Mesenchymal stem cell (in vitro differentiated cells and primary cell): ENCODE results near the gene OVCA2.

Source experiments
- DNase-seq: peaks from one replicate; pipeline ENCODE4 v3.0.0-alpha.2; 2013
- H2AFZ ChIP-seq: one replicate; pipeline ENCODE4 v1.6.1; 2013; ENCODE audit warnings: low read depth, mild to moderate bottlenecking, control low read depth, inconsistent platforms, low read length, moderate library complexity
- H2AK5ac ChIP-seq: 2 replicates; pipeline ENCODE4 v1.6.1; 2013; ENCODE audit warnings: low read length, moderate library complexity, mild to moderate bottlenecking, inconsistent platforms; ENCODE audit not compliant: severe bottlenecking
- H2BK120ac ChIP-seq: one replicate; pipeline ENCODE4 v1.6.1; 2013; ENCODE audit warnings: low read depth, mild to moderate bottlenecking, inconsistent platforms, low read length, moderate library complexity
- H2BK12ac ChIP-seq, 2 experiments: one replicate each; pipeline ENCODE4 v1.6.1; 2013; ENCODE audit warnings: inconsistent platforms in 2 of 2, low read length in 2 of 2, mild to moderate bottlenecking in 2 of 2, moderate library complexity in 2 of 2, control low read depth in 1 of 2
- H2BK15ac ChIP-seq: one replicate; pipeline ENCODE4 v1.6.1; 2013; ENCODE audit warnings: mild to moderate bottlenecking, low read depth, inconsistent platforms; ENCODE audit not compliant: poor library complexity, severe bottlenecking
- H2BK5ac ChIP-seq: 2 replicates; pipeline ENCODE4 v1.6.1; 2013; ENCODE audit warnings: low read depth, mild to moderate bottlenecking, low read length, control low read depth, inconsistent platforms; ENCODE audit not compliant: poor library complexity, severe bottlenecking
- H3K14ac ChIP-seq, 2 experiments: one replicate each; pipeline ENCODE4 v1.6.1; 2013; ENCODE audit warnings: inconsistent platforms in 2 of 2, low read length in 2 of 2, control low read depth in 1 of 2, mild to moderate bottlenecking in 1 of 2, moderate library complexity in 1 of 2
- H3K18ac ChIP-seq, 2 experiments: one replicate each; pipeline ENCODE4 v1.6.1; 2013; ENCODE audit warnings: inconsistent platforms in 2 of 2, low read length in 2 of 2, control low read depth in 1 of 2, low read depth in 1 of 2, mild to moderate bottlenecking in 1 of 2
- H3K23ac ChIP-seq, 2 experiments: one replicate each; pipeline ENCODE4 v1.6.1; 2013; ENCODE audit warnings: inconsistent platforms in 2 of 2, low read length in 2 of 2, mild to moderate bottlenecking in 2 of 2, moderate library complexity in 2 of 2, control low read depth in 1 of 2
- H3K27ac ChIP-seq: 2 replicates; pipeline ENCODE4 v1.5.1; 2013; ENCODE audit warnings: mild to moderate bottlenecking, moderate library complexity, low read length, control low read depth, inconsistent platforms; ENCODE audit not compliant: poor library complexity, severe bottlenecking
- H3K27me3 ChIP-seq, 2 experiments: 2 replicates each; pipeline versions ENCODE4 v1.6.1 to v1.7.0; 2013; ENCODE audit warnings: low read length in 2 of 2, mild to moderate bottlenecking in 2 of 2, moderate library complexity in 2 of 2, control low read depth in 1 of 2, inconsistent platforms in 1 of 2; ENCODE audit not compliant: control insufficient read depth in 1 of 2, insufficient read depth in 1 of 2
- H3K36me3 ChIP-seq, 2 experiments: 2 replicates each; pipeline versions ENCODE4 v1.6.1 to v1.7.0; 2013; ENCODE audit warnings: low read length in 2 of 2, control low read depth in 1 of 2, inconsistent platforms in 1 of 2, low read depth in 1 of 2, mild to moderate bottlenecking in 1 of 2; ENCODE audit not compliant: insufficient read depth in 2 of 2, control insufficient read depth in 1 of 2
- H3K4ac ChIP-seq, 2 experiments: one replicate each; pipeline ENCODE4 v1.6.1; 2013; ENCODE audit warnings: inconsistent platforms in 2 of 2, low read length in 2 of 2, mild to moderate bottlenecking in 2 of 2, moderate library complexity in 2 of 2, control low read depth in 1 of 2, low read depth in 1 of 2
- H3K4me1 ChIP-seq: 2 replicates; pipeline ENCODE4 v1.6.1; 2013; ENCODE audit warnings: low read depth, low read length, control low read depth; ENCODE audit not compliant: control insufficient read depth, insufficient read depth
- H3K4me2 ChIP-seq: 2 replicates; pipeline ENCODE4 v1.6.1; 2013; ENCODE audit warnings: low read length, mild to moderate bottlenecking, inconsistent platforms; ENCODE audit not compliant: poor library complexity, severe bottlenecking
- H3K4me3 ChIP-seq, 2 experiments: 2 replicates each; pipeline versions ENCODE4 v1.5.1 to v1.7.0; 2013; ENCODE audit warnings: low read length in 2 of 2, mild to moderate bottlenecking in 2 of 2, control low read depth in 1 of 2, low read depth in 1 of 2; ENCODE audit not compliant: insufficient read depth in 1 of 2
- H3K79me1 ChIP-seq: replicated peaks from 2 replicates; pipeline ENCODE4 v1.6.1; 2013; ENCODE audit warnings: mild to moderate bottlenecking, control low read depth, low read length, inconsistent platforms; ENCODE audit not compliant: poor library complexity, severe bottlenecking
- H3K9ac ChIP-seq: 2 replicates; pipeline ENCODE4 v1.7.0; 2013; ENCODE audit warnings: mild to moderate bottlenecking, low read length, moderate library complexity
- H3K9me3 ChIP-seq: 2 replicates; pipeline ENCODE4 v1.7.0; 2013; ENCODE audit warnings: mild to moderate bottlenecking, low read length; ENCODE audit not compliant: control insufficient read depth
- H4K8ac ChIP-seq: one replicate; pipeline ENCODE4 v1.6.1; 2013; ENCODE audit warnings: inconsistent platforms, mild to moderate bottlenecking, low read length, moderate library complexity
- H4K91ac ChIP-seq: one replicate; pipeline ENCODE4 v1.6.1; 2013; ENCODE audit warnings: mild to moderate bottlenecking, low read length, inconsistent platforms
- WGBS: methylation state at CpG from one replicate; pipeline ENCODE4 v1.1.7; 2013; ENCODE audit warnings: mixed read lengths; 5-methylcytosine and 5-hydroxymethylcytosine counted together

OVCA2 gene

GRCh38 chr17:2056206-2057174, 14.7 kb downstream of the OVCA2 start:
- H2BK15ac ChIP-seq = peak overlapping the region; percentile 40
- H2BK120ac ChIP-seq = peak overlapping the region; percentile 99
- peak overlapping the region; percentile 4 to 26 for H2BK12ac ChIP-seq

DNA sequence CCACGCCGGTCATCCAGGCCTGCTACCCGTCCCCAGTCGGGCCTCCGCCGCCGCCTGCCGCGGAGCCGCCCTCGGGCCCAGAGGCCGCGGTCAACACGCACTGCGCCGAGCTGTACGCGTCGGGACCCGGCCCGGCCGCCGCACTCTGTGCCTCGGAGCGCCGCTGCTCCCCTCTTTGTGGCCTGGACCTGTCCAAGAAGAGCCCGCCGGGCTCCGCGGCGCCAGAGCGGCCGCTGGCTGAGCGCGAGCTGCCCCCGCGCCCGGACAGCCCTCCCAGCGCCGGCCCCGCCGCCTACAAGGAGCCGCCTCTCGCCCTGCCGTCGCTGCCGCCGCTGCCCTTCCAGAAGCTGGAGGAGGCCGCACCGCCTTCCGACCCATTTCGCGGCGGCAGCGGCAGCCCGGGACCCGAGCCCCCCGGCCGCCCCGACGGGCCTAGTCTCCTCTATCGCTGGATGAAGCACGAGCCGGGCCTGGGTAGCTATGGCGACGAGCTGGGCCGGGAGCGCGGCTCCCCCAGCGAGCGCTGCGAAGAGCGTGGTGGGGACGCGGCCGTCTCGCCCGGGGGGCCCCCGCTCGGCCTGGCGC, 15.4 kb downstream of the OVCA2 start:
- Histone ChIP-seq H2BK12ac (peak overlapping the region in 1 of 2 experiments; percentile 50), H3K14ac (peak overlapping the region; percentile 25 to 76), H2BK5ac (no peak overlapping the region), H3K4me3 (peak overlapping the region in 1 of 2 experiments; percentile 70), H3K79me1 (peaks cover 10% of the 10 kb centered on the region), H3K9ac (peak overlapping the region; percentile 93), H3K36me3 (peaks cover 24 to 55% of the 10 kb centered on the region in 2 experiments), H4K8ac (peak overlapping the region; percentile 90), H3K4ac (peak overlapping the region; percentile 19 to 80), H3K23ac (peak overlapping the region; percentile 54 to 86), H3K4me1 (peaks cover 37% of the 10 kb centered on the region), H2AFZ (no peak overlapping the region), H3K27me3 (no peaks in the 10 kb centered on the region), H4K91ac (peak overlapping the region; percentile 90), H2BK15ac (peak overlapping the region; percentile 48), H2BK120ac (peak overlapping the region; percentile 99), H3K9me3 (no peaks in the 10 kb centered on the region), H3K18ac (peak overlapping the region; percentile 40 to 67), H2AK5ac (no peak overlapping the region), H3K4me2 (no peak overlapping the region), H3K27ac (no peak overlapping the region)
- peak; percentile 38 for DNase-seq
- 22% methylated on average over 71 of the region's 81 CpGs for WGBS

More at GRCh38 chr17:2056206-2057174, 14.7 kb downstream of the OVCA2 start:
- 16% methylated on average over 77 of the region's 85 CpGs for WGBS
- H3K18ac ChIP-seq = peak overlapping the region; percentile 40 to 67
- H3K79me1 ChIP-seq = peaks cover 10% of the 10 kb centered on the region
- H4K91ac ChIP-seq = peak overlapping the region; percentile 90
- no peak overlapping the region for H2AK5ac ChIP-seq
- peak overlapping the region; percentile 90 for H4K8ac ChIP-seq
- H3K4me2 ChIP-seq = peak overlapping the region; percentile 9
- peak overlapping the region; percentile 93 for H3K9ac ChIP-seq
- H3K9me3 ChIP-seq = no peaks in the 10 kb centered on the region
- no peak overlapping the region for H2BK5ac ChIP-seq
- H3K4me1 ChIP-seq = peaks cover 34% of the 10 kb centered on the region
- no peak overlapping the region for H3K27ac ChIP-seq
- DNase-seq = peak; percentile 78
- peak overlapping the region; percentile 48 to 95 for H3K14ac ChIP-seq
- H2AFZ ChIP-seq = no peak overlapping the region
- peak overlapping the region; percentile 77 to 80 for H3K4me3 ChIP-seq
- no peaks in the 10 kb centered on the region for H3K27me3 ChIP-seq
- peak overlapping the region; percentile 19 to 80 for H3K4ac ChIP-seq
- H3K36me3 ChIP-seq = peaks cover 20 to 53% of the 10 kb centered on the region in 2 experiments
- H3K23ac ChIP-seq = peak overlapping the region in 1 of 2 experiments; percentile 54

DNA sequence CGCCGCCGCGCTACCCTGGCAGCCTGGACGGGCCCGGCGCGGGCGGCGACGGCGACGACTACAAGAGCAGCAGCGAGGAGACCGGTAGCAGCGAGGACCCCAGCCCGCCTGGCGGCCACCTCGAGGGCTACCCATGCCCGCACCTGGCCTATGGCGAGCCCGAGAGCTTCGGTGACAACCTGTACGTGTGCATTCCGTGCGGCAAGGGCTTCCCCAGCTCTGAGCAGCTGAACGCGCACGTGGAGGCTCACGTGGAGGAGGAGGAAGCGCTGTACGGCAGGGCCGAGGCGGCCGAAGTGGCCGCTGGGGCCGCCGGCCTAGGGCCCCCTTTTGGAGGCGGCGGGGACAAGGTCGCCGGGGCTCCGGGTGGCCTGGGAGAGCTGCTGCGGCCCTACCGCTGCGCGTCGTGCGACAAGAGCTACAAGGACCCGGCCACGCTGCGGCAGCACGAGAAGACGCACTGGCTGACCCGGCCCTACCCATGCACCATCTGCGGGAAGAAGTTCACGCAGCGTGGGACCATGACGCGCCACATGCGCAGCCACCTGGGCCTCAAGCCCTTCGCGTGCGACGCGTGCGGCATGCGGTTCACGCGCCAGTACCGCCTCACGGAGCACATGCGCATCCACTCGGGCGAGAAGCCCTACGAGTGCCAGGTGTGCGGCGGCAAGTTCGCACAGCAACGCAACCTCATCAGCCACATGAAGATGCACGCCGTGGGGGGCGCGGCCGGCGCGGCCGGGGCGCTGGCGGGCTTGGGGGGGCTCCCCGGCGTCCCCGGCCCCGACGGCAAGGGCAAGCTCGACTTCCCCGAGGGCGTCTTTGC, 16.2 kb downstream of the OVCA2 start:
- 77% methylated on average over 95 of the region's 98 CpGs for WGBS
- H3K27ac ChIP-seq = no peak overlapping the region
- peak overlapping the region in 1 of 2 experiments; percentile 16 for H3K23ac ChIP-seq
- H2AK5ac ChIP-seq = no peak overlapping the region
- H3K9ac ChIP-seq = peak overlapping the region; percentile 93
- H2BK5ac ChIP-seq = no peak overlapping the region
- no peaks in the 10 kb centered on the region for H3K9me3 ChIP-seq
- peak overlapping the region; percentile 40 to 67 for H3K18ac ChIP-seq
- no peak overlapping the region for H3K4me2 ChIP-seq
- H3K4ac ChIP-seq = peak overlapping the region; percentile 19 to 80
- no peak overlapping the region for H2BK15ac ChIP-seq
- peak overlapping the region; percentile 99 for H2BK120ac ChIP-seq
- peak overlapping the region; percentile 56 to 89 for H2BK12ac ChIP-seq
- no peak overlapping the region for H2AFZ ChIP-seq
- peaks cover 44% of the 10 kb centered on the region for H3K4me1 ChIP-seq
- DNase-seq = peak; percentile 30
- peak overlapping the region in 1 of 2 experiments; percentile 68 for H3K14ac ChIP-seq
- H4K8ac ChIP-seq = peak overlapping the region; percentile 90
- H3K36me3 ChIP-seq = peaks cover 25 to 55% of the 10 kb centered on the region in 2 experiments
- peak overlapping the region in 1 of 2 experiments; percentile 70 for H3K4me3 ChIP-seq
- H3K79me1 ChIP-seq = peaks cover 10% of the 10 kb centered on the region
- H3K27me3 ChIP-seq = no peaks in the 10 kb centered on the region
- H4K91ac ChIP-seq = peak overlapping the region; percentile 90
